GM18511 (cell line): ENCODE data around the gene HOXC13.

ENCODE experiments used
- ATAC-seq: cut with Tn5 transposase; IDR thresholded peaks from one replicate; pipeline ENCODE4 v1.9.1; 2021; ENCODE audit warnings: mild to moderate bottlenecking, moderate library complexity; ENCODE audit not compliant: unreplicated experiment

The HOXC13 gene

GRCh38 chr12:53969588-53970259, 31.1 kb downstream of the HOXC13 start:
- no peak for ATAC-seq

- ATAC-seq = no peak
Measured at GRCh38 chr12:53970451-53970850, 31.8 kb downstream of the HOXC13 start.

GRCh38 chr12:53971129-53971528, 32.5 kb downstream of the HOXC13 start:
- no peak for ATAC-seq

GRCh38 chr12:53971686-53972085, 33.1 kb downstream of the HOXC13 start:
- no peak for ATAC-seq

GRCh38 chr12:53972152-53972702, 33.6 kb downstream of the HOXC13 start:
- ATAC-seq = no peak

GRCh38 chr12:53972722-53973235, 34.1 kb downstream of the HOXC13 start, which contains the start of gene HOXC11:
Gene HOXC11, plus strand, starts transcription at chr12:53973126. Its CDS starts 116 bp downstream, at chr12:53973242.
- no peak for ATAC-seq

- no peak for ATAC-seq
Measured at GRCh38 chr12:53973236-53974042, 34.8 kb downstream of the HOXC13 start.

GRCh38 chr12:53974084-53975063, 35.7 kb downstream of the HOXC13 start, which contains the start of gene HOTAIR:
Gene HOTAIR, minus strand, starts transcription at chr12:53974954.
- ATAC-seq = no peak

- no peak for ATAC-seq
Measured at GRCh38 chr12:53975064-53975471, 36.4 kb downstream of the HOXC13 start.

GRCh38 chr12:53975479-53976152, 37.0 kb downstream of the HOXC13 start:
- ATAC-seq = no peak

- no peak for ATAC-seq
Measured at GRCh38 chr12:53976172-53976822, 37.7 kb downstream of the HOXC13 start.

- no peak for ATAC-seq
Measured at GRCh38 chr12:53976823-53977595, 38.4 kb downstream of the HOXC13 start.

- ATAC-seq = no peak
Measured at GRCh38 chr12:53977596-53978445, 39.2 kb downstream of the HOXC13 start.

GRCh38 chr12:53978477-53979356, 40.1 kb downstream of the HOXC13 start:
- ATAC-seq = no peak

GRCh38 chr12:53980104-53980801, 41.6 kb downstream of the HOXC13 start:
- no peak for ATAC-seq
